ENCODE measurements around the gene LRRFIP2.

Gene LRRFIP2

DNA sequence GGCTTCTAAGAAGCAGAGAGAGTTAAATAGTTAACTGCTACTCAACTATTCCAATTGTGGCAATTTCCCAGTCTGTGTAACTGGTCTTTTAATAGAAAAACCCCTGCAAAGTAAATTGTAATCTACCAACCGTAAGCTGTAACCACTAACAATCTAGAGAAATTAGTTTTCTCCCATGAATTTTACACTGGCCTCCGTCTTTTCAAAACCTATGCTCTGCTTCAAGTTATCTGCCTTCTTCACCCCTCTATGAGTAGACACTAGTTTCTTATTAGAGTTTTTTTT, 42.6 kb downstream of the LRRFIP2 start:
- no peak overlapping the region for H3K4me3 ChIP-seq (replicated peaks; ENCODE audit: insufficient read depth, low read length)
- DNase-seq (ENCODE audit: low read depth in 1 of 2, low spot score in 1 of 2) = no peak
- TF ChIP-seq GABPA (IDR thresholded peaks at IDR 0.05; ENCODE audit: low read depth) (no peak), SPI1 (IDR thresholded peaks at IDR 0.05; ENCODE audit: borderline replicate concordance, low read depth) (no peak), POLR2AphosphoS5 (IDR thresholded peaks at IDR 0.05; ENCODE audit: low read depth) (no peak)
- TF ChIP-seq, protein P1, sequence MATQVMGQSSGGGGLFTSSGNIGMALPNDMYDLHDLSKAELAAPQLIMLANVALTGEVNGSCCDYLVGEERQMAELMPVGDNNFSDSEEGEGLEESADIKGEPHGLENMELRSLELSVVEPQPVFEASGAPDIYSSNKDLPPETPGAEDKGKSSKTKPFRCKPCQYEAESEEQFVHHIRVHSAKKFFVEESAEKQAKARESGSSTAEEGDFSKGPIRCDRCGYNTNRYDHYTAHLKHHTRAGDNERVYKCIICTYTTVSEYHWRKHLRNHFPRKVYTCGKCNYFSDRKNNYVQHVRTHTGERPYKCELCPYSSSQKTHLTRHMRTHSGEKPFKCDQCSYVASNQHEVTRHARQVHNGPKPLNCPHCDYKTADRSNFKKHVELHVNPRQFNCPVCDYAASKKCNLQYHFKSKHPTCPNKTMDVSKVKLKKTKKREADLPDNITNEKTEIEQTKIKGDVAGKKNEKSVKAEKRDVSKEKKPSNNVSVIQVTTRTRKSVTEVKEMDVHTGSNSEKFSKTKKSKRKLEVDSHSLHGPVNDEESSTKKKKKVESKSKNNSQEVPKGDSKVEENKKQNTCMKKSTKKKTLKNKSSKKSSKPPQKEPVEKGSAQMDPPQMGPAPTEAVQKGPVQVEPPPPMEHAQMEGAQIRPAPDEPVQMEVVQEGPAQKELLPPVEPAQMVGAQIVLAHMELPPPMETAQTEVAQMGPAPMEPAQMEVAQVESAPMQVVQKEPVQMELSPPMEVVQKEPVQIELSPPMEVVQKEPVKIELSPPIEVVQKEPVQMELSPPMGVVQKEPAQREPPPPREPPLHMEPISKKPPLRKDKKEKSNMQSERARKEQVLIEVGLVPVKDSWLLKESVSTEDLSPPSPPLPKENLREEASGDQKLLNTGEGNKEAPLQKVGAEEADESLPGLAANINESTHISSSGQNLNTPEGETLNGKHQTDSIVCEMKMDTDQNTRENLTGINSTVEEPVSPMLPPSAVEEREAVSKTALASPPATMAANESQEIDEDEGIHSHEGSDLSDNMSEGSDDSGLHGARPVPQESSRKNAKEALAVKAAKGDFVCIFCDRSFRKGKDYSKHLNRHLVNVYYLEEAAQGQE (IDR thresholded peaks at IDR 0.05; ENCODE audit: insufficient replicate concordance, low read depth) = no peak
- TF ChIP-seq, protein P2, sequence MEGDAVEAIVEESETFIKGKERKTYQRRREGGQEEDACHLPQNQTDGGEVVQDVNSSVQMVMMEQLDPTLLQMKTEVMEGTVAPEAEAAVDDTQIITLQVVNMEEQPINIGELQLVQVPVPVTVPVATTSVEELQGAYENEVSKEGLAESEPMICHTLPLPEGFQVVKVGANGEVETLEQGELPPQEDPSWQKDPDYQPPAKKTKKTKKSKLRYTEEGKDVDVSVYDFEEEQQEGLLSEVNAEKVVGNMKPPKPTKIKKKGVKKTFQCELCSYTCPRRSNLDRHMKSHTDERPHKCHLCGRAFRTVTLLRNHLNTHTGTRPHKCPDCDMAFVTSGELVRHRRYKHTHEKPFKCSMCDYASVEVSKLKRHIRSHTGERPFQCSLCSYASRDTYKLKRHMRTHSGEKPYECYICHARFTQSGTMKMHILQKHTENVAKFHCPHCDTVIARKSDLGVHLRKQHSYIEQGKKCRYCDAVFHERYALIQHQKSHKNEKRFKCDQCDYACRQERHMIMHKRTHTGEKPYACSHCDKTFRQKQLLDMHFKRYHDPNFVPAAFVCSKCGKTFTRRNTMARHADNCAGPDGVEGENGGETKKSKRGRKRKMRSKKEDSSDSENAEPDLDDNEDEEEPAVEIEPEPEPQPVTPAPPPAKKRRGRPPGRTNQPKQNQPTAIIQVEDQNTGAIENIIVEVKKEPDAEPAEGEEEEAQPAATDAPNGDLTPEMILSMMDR (IDR thresholded peaks at IDR 0.05; ENCODE audit: insufficient read depth, low read length) = no peak
- H3K27me3 ChIP-seq (ENCODE audit: insufficient read depth, poor library complexity, severe bottlenecking) = no peaks in the 10 kb centered on the region
- H3K27ac ChIP-seq (replicated peaks) = no peak overlapping the region

DNA sequence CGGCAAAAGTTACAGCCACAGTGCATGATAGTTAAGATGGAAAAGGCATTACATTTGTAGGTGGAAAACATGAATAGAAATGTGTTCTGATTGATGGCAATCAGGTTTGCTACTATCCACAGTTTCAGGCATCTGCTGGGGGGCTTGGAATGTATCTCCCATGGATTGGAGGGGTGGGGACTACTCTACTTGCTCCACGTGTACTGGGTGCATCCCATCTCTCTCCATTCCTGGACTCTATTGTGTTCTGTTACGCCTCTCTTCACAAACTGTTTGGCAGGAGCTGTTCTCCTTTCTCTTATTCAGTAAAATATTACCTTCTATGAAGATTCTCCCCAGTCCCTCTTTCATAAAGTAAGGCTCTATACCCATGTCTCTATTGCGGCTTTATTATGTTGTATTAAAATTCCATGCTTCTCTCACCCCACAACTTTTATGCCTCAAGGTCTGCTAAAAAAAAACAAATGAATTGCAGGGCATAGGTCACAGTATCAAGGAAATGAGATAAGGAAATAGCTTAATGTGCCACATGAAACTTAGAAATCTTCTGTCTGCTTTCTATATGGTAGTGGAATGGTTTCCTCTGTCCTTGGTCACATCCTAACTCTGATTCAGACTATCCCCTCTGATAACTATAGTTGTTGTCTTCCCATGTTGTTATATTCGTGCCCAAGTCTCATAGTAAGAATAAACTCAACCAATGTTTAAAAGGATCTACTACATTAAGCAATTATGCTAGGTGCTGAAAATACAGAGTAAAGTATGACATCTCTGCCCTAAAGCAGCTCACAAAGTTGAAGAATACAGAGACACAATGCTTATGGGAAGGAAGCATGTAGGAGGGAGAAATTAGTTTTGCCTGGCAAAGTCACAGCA, 43.2 kb downstream of the LRRFIP2 start:
- DNase-seq (ENCODE audit: low read depth in 1 of 2, low spot score in 1 of 2) = no peak
- no peak overlapping the region for H3K27ac ChIP-seq (replicated peaks)
- TF ChIP-seq, protein P1 (IDR thresholded peaks at IDR 0.05; ENCODE audit: insufficient replicate concordance, low read depth) = no peak
- no peak for TF ChIP-seq POLR2AphosphoS5 (IDR thresholded peaks at IDR 0.05; ENCODE audit: low read depth)
- TF ChIP-seq, protein P2 (IDR thresholded peaks at IDR 0.05; ENCODE audit: insufficient read depth, low read length) = no peak
- TF ChIP-seq GABPA (IDR thresholded peaks at IDR 0.05; ENCODE audit: low read depth) = no peak
- no peak for TF ChIP-seq SPI1 (IDR thresholded peaks at IDR 0.05; ENCODE audit: borderline replicate concordance, low read depth)
- H3K27me3 ChIP-seq (ENCODE audit: insufficient read depth, poor library complexity, severe bottlenecking) = no peaks in the 10 kb centered on the region
- no peak overlapping the region for H3K4me3 ChIP-seq (replicated peaks; ENCODE audit: insufficient read depth, low read length)

DNA sequence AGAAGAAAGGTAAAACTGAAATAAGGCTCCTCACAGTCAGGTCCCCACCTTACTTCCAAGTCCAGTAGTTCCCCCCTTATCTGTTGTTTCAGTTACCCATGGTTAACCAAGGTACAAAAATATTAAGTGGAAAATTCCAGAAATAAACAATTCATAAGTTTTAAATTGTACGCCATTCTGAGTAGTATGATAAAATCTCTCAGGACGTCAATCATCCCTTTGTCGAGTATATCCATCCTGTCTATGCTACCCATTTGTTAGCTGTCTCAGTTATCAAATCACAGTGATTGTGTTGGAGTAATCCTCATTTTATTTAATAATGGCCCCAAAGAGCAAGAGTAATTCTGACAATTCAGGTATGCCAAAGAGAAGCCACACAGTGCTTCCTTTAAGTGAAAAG, 43.9 kb downstream of the LRRFIP2 start:
- TF ChIP-seq, protein P1 (IDR thresholded peaks at IDR 0.05; ENCODE audit: insufficient replicate concordance, low read depth) = no peak
- TF ChIP-seq, protein P2 (IDR thresholded peaks at IDR 0.05; ENCODE audit: insufficient read depth, low read length) = no peak
- TF ChIP-seq POLR2AphosphoS5 (IDR thresholded peaks at IDR 0.05; ENCODE audit: low read depth) (no peak), GABPA (IDR thresholded peaks at IDR 0.05; ENCODE audit: low read depth) (no peak), SPI1 (IDR thresholded peaks at IDR 0.05; ENCODE audit: borderline replicate concordance, low read depth) (no peak)
- no peak for DNase-seq (ENCODE audit: low read depth in 1 of 2, low spot score in 1 of 2)
- no peaks in the 10 kb centered on the region for H3K27me3 ChIP-seq (ENCODE audit: insufficient read depth, poor library complexity, severe bottlenecking)
- H3K27ac ChIP-seq (replicated peaks) = no peak overlapping the region
- H3K4me3 ChIP-seq (replicated peaks; ENCODE audit: insufficient read depth, low read length) = no peak overlapping the region

All from HL-60 (cell line).